Esophagus squamous epithelium (tissue), 4 donors: Measurements from ENCODE around the gene CYTH2.

ENCODE experiments used
- CTCF ChIP-seq, 6 experiments: fragments of 450-650 bp in 4 of 6; fragments of 200-600 bp in 2 of 6; sonication (generic) in 2 of 6; IDR thresholded peaks; one replicate each; pipeline ENCODE4 v1.5.1; 2016 to 2019; ENCODE audit warnings: antibody characterized with exemption in 6 of 6, mild to moderate bottlenecking in 4 of 6, moderate library complexity in 4 of 6
- POLR2A ChIP-seq, 4 donors: fragments of 450-650 bp; IDR thresholded peaks; one replicate each; pipeline ENCODE4 v1.6.1; 2017; ENCODE audit warnings: antibody characterized with exemption in 4 of 4, mild to moderate bottlenecking in 4 of 4, moderate library complexity in 3 of 4

GRCh38 chr19:48529156-48529555 lies 60.0 kb downstream of the CYTH2 start:
- TF ChIP-seq POLR2A (IDR thresholded peaks at IDR 0.05) (no peak), CTCF (IDR thresholded peaks at IDR 0.05) (no peak)
